K562 (cell line): ENCODE measurements around the gene DOCK8. TPM values are rescaled to one million over a fixed set of nuclear protein-coding genes. Genes with fewer than 3 reads are reported as not detected.

Source experiments
- NELFE ChIP-seq: IDR thresholded peaks from 2 replicates; pipeline ENCODE4 v1.6.1; 2011; ENCODE audit warnings: mild to moderate bottlenecking; ENCODE audit not compliant: insufficient read depth, insufficient read length
- polyA plus RNA-seq, 8 experiments: library from polyadenylated mRNA; depleted of rRNA in 4 of 8; stranded (reverse) in 5 of 8; unstranded in 3 of 8; fragments of >200 nt; fragmentation: Nextera tagmentation in 2 of 8; fragmentation: Illumina TruSeq in 1 of 8; extraction: Ambion mirVana in 2 of 8; extraction: Trizol in 1 of 8; gene quantifications; 2 replicates each; pipeline versions ENCODE4 v1.2.1 to v1.2.3, GENCODE V29; 2011 to 2014; ENCODE audit warnings: inconsistent platforms in 1 of 8, missing spikeins in 1 of 8
- total RNA-seq, 7 experiments: library from RNA; depleted of rRNA in 6 of 7; stranded (reverse); fragments of >200 nt in 6 of 7; fragmentation: Illumina TruSeq in 2 of 7; extraction: Trizol in 2 of 7; gene quantifications; 2 replicates each; pipeline versions ENCODE4 v1.2.1 to v1.2.3, GENCODE V29; 2011 to 2021; ENCODE audit warnings: low replicate concordance in 1 of 7
- TF ChIP-seq, protein P1 (sequence below): fragments of 450-650 bp; IDR thresholded peaks from 2 replicates; pipeline ENCODE4 v1.6.1; 2016; ENCODE audit warnings: mild to moderate bottlenecking, moderate library complexity

Gene DOCK8
- total and polyA plus RNA-seq, 9 of the 15 experiments (the other 6 are each of a cell fraction or from before 2014, with no cell fraction given): 14.4 to 53.8 (median 25.1) TPM

DNA sequence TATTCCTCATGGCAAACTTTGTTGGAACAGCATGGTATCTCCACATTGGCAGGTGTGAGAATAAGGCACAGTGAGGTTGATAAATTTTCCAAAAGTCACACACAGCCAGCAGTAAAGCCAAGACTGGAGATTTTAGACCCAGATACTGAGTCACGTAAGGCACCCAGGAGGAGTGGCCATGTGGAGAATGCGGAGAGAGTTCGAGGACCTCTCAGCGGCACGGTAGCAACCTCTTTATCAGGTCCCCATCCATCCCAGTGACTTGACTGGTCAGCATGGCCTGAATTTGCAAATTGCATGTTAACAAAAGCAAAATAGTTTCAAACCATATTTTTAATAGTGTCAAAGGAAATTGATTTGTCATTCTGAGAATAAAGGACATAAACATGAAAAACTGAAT lies 183.4 kb downstream of the DOCK8 start (continued):
- TF ChIP-seq, protein P1, sequence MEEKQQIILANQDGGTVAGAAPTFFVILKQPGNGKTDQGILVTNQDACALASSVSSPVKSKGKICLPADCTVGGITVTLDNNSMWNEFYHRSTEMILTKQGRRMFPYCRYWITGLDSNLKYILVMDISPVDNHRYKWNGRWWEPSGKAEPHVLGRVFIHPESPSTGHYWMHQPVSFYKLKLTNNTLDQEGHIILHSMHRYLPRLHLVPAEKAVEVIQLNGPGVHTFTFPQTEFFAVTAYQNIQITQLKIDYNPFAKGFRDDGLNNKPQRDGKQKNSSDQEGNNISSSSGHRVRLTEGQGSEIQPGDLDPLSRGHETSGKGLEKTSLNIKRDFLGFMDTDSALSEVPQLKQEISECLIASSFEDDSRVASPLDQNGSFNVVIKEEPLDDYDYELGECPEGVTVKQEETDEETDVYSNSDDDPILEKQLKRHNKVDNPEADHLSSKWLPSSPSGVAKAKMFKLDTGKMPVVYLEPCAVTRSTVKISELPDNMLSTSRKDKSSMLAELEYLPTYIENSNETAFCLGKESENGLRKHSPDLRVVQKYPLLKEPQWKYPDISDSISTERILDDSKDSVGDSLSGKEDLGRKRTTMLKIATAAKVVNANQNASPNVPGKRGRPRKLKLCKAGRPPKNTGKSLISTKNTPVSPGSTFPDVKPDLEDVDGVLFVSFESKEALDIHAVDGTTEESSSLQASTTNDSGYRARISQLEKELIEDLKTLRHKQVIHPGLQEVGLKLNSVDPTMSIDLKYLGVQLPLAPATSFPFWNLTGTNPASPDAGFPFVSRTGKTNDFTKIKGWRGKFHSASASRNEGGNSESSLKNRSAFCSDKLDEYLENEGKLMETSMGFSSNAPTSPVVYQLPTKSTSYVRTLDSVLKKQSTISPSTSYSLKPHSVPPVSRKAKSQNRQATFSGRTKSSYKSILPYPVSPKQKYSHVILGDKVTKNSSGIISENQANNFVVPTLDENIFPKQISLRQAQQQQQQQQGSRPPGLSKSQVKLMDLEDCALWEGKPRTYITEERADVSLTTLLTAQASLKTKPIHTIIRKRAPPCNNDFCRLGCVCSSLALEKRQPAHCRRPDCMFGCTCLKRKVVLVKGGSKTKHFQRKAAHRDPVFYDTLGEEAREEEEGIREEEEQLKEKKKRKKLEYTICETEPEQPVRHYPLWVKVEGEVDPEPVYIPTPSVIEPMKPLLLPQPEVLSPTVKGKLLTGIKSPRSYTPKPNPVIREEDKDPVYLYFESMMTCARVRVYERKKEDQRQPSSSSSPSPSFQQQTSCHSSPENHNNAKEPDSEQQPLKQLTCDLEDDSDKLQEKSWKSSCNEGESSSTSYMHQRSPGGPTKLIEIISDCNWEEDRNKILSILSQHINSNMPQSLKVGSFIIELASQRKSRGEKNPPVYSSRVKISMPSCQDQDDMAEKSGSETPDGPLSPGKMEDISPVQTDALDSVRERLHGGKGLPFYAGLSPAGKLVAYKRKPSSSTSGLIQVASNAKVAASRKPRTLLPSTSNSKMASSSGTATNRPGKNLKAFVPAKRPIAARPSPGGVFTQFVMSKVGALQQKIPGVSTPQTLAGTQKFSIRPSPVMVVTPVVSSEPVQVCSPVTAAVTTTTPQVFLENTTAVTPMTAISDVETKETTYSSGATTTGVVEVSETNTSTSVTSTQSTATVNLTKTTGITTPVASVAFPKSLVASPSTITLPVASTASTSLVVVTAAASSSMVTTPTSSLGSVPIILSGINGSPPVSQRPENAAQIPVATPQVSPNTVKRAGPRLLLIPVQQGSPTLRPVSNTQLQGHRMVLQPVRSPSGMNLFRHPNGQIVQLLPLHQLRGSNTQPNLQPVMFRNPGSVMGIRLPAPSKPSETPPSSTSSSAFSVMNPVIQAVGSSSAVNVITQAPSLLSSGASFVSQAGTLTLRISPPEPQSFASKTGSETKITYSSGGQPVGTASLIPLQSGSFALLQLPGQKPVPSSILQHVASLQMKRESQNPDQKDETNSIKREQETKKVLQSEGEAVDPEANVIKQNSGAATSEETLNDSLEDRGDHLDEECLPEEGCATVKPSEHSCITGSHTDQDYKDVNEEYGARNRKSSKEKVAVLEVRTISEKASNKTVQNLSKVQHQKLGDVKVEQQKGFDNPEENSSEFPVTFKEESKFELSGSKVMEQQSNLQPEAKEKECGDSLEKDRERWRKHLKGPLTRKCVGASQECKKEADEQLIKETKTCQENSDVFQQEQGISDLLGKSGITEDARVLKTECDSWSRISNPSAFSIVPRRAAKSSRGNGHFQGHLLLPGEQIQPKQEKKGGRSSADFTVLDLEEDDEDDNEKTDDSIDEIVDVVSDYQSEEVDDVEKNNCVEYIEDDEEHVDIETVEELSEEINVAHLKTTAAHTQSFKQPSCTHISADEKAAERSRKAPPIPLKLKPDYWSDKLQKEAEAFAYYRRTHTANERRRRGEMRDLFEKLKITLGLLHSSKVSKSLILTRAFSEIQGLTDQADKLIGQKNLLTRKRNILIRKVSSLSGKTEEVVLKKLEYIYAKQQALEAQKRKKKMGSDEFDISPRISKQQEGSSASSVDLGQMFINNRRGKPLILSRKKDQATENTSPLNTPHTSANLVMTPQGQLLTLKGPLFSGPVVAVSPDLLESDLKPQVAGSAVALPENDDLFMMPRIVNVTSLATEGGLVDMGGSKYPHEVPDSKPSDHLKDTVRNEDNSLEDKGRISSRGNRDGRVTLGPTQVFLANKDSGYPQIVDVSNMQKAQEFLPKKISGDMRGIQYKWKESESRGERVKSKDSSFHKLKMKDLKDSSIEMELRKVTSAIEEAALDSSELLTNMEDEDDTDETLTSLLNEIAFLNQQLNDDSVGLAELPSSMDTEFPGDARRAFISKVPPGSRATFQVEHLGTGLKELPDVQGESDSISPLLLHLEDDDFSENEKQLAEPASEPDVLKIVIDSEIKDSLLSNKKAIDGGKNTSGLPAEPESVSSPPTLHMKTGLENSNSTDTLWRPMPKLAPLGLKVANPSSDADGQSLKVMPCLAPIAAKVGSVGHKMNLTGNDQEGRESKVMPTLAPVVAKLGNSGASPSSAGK: no peak
- no peak for TF ChIP-seq NELFE
- TF ChIP-seq, all 486 proteins: peak for 0
